GM19328 (cell line): ENCODE results near the gene SCTR.

Experiments
- ATAC-seq: cut with Tn5 transposase; IDR thresholded peaks from one replicate; pipeline ENCODE4 v1.9.1; 2021; ENCODE audit warnings: mild to moderate bottlenecking, moderate library complexity; ENCODE audit not compliant: unreplicated experiment

SCTR gene

DNA sequence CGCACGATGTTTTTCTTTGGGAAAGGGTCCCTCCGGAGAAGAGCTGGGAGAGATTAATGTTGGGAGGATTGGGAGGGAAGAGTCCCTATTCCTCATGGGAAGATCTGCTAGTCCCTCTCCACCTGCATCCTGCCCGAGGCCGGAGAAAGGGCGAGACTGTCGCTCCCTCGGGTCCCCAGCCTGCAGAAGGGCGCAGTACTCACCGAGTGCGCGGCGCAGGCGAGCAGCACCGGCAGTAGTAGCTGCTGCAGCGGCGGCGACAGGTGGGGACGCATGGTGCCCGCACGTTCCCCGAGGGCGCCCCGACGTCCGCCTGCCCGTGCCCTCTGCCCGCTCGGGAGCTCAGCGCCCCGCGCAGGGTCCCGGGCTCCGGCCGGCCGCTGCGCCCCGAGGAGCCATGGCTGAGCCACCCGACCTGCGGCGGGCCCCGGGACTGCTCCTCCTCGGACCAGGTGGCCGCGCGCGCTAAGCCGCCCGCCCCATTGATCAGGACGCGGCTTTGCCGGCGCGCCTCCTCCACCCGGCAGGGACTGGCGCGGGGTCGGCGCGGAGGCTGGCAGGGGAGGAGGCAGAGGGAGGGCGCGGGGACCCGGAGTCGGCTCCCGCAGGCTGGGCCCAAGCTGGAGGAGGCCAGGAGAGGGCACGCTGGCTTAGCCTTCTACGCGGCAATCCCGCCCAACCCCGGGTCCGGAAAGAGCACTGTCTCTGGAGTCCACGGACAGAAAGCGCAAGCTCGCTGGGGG is at the start of gene SCTR:
Gene SCTR, minus strand, starts transcription at position 532 of the 743 bp plus-strand sequence. Its CDS starts 257 bp downstream, at position 275.
- ATAC-seq = no peak

DNA sequence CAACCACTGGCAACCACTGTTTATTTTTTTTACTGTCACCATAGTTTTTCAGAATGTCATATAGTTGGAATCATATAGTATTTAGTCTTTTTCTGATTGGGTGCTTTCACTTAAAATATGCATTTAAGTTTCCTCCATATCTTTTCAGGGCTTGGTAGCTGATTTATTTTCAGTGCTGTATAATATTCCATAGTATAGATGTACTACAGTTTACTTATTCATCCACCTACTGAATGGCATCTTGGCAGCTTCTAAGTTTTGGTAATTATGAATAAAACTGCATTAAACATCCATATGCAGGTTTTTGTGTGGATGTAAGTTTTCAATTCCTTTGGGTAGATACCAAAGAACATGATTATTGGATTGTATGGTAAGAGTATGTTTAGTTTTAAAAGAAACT is 43.0 kb upstream of the SCTR start:
- ATAC-seq = no peak

GRCh38 chr2:119565481-119565880 is 41.2 kb upstream of the SCTR start:
- ATAC-seq = no peak

GRCh38 chr2:119553687-119554344 is 29.5 kb upstream of the SCTR start:
- no peak for ATAC-seq

DNA sequence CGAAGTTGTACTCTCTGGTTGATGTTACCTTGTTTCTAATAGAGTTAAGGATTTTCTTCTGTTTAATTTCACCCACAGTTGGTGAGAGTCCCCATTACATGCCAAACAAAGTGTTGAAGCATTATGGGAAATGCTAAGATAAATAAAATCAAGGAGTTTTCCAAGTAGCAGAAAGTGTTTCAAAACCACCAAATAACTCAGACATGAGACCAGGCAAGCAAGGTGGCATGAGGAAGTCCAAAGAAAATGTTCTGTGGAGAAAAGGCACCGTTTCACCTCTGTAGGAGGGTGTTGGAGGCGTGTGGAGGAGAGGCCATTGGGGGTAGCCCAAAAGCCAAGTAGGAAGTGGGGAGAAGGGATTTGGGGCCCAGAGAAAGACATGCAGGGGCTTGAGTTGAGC is 28.6 kb upstream of the SCTR start:
- ATAC-seq = no peak

DNA sequence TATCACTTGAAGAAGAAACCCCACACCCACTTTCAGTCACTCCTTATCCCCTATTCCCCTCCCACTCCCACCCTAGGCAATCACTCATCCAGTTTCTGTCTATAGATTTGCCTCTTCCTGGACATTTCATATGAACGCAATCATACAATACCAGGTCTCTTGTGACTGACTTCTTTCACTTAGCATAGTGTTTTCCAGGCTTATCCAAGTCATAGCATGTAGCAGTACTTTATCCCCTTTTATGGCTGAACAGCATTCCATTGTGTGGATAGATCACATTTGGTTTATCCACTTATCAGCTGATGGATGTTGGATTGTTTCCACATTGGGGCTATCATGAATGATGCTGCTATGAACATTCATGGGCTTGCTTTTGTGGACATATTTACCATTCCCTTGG is 26.6 kb upstream of the SCTR start:
- ATAC-seq = no peak

DNA sequence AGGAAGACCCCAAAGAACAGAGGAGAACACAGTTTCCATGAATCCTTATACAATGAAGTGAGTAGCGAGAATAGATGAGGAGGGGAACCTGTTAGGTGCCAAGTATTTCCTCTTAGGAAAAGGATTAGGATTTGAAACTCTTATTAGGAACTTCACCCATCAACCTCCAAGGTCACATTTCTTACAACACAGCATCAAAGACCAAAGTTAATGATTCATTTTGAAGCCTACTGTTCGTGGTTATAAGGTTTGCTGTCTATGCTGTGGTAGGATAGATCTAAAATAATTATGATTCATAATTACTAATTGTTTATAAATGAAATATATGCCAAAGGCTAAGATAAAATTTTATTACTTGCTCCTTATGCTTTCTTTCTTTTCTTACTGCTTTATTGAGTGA is 26.1 kb upstream of the SCTR start:
- ATAC-seq = no peak

GRCh38 chr2:119549241-119549640 is 25.0 kb upstream of the SCTR start:
- no peak for ATAC-seq

DNA sequence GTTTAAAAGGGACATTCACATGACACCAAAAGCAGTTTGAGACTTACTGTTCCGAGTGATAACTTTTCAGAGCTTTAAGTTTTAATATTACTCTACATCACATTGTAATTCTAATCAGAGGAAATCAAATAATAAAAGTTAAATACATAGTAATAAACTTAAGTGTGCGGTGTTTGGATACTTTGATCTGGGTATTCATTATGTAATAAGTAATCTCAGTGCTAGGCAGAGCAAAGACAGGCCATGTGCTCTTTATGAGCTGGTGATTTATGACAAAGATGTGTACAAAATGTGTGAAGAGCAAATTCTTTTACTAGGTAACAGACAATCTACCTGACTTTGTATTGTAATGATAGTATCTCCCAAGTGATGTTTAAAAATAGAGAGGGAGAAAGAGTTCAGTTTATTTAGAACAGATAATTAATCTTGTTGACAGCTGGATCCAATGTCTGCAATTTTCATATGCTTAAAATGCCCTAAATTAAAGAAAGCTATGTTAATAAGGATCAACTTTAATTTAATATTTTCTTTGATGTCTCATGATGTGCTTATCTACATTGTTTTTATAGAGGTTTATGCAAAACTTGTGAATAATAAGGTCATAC is 24.3 kb upstream of the SCTR start:
- no peak for ATAC-seq

GRCh38 chr2:119546447-119546767 is 22.1 kb upstream of the SCTR start:
- no peak for ATAC-seq

DNA sequence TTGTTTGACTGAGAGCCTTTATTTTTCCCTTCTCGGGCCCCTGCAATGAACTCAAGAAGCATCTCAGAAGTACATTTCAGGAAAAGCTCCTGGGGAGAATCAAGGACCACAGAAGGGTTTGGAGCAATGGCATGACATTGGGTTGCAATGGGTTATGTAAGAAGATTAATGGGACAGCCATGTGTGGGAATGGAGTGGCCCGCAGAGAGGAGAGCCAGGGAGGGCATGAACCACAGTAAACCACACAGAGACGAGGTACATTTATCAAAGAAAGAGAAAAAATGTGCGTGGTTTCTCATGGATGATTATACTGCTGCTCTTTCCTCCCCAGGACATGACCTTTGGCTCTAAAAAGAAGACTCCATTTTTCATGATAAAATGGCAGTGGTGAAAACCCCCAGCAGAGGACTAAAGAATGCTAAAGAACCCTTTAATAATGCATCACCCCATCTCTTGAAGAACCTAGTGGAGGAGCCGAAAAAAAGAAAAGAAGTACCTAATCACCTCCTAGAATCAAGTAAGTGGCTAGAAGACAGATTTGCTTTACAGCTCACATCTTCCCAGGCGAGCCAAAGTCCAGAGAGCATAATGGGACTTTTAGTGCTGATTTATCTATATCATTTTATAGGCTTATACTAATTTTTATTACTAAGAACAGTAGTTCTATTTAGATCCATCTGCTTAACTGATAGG is 21.6 kb upstream of the SCTR start:
- no peak for ATAC-seq

- ATAC-seq = no peak
Measured at GRCh38 chr2:119544939-119545475, 20.7 kb upstream of the SCTR start.

DNA sequence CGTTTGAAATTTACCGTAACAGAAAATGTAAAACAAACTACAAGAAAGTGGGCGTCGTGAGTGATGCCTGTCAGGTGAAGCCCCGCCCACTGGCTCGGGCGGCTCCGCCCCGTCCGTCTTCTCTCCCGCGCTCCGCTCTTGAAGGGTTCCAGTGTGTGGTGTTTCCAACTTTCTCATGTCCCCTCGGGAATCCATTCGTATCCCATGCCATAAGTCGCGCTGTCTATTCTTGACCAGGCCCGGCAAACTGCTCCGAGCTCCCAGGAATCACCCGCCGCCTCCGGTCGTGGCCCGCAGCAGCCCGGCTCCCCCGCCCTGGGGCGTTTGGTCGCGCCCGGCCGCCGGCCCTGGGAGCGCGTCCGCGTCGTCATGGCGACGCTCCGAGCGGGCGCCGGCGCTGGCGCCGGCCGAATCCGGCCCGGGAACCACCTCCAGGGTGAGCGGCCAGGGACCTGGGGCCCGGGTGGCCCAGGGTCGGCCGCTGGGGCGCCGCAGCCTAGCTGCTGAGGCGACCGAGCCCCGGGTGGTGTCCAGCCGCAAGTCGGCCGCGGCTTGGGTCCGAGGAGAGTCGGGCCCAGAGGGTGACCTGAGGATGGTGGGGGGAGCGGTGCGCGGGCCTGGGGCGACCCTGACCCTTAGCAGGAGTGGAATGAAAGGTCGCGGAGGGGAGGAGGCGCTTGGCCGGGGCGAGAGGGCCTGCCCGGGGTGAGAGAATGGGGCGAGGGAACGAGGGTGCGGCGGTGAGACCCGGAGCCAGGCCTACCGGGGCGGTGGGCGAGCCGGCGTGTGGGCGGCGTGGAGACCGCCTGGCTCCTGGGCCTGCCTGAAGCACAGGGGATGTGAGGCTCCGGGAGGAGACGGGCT is 20.0 kb upstream of the SCTR start, which contains the start of gene CFAP221:
Gene CFAP221, plus strand, starts transcription at position 375 of the 864 bp plus-strand sequence. CDS start 1,683 bp downstream, outside the sequence.
- peak; percentile 70 for ATAC-seq

GRCh38 chr2:119541476-119541875 is 17.2 kb upstream of the SCTR start:
- no peak for ATAC-seq

DNA sequence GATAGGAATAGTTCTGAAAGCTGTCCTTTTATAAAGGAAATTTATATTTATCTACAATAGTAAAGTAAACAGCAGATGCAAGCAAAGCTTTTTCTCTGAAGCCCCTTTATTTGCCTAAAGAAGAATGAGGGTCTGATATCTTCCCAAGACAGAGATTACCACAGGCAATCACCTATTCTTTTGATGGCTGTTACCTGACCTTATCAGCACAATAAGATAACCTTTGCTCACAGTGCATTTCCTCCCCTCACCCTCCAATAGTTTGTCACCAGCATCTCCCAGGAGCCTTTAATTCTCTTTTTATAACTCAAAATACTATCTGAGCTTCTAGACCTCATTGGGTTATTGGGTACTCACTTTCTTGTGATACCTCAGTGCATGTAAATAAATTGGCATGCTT is 13.5 kb upstream of the SCTR start:
- ATAC-seq = no peak

DNA sequence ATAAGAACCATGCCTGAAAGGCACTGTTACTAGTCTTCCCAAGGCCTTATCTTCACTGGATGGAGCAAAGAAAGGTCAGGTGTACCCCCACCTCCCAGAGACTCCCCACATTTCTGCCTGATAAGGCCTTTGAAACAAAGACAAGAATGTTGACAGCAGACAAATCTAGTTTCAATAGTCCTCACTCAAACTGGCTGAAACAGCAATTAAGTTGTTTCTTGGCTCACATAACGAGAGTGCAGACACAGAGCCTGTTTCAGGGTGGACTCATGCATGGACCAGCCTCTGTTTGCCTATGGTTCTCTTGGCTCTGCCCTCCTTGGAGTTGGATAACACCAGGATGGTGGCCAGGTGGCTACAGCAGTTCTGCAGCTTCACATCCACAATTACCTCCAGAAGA is 12.4 kb upstream of the SCTR start:
- no peak for ATAC-seq

DNA sequence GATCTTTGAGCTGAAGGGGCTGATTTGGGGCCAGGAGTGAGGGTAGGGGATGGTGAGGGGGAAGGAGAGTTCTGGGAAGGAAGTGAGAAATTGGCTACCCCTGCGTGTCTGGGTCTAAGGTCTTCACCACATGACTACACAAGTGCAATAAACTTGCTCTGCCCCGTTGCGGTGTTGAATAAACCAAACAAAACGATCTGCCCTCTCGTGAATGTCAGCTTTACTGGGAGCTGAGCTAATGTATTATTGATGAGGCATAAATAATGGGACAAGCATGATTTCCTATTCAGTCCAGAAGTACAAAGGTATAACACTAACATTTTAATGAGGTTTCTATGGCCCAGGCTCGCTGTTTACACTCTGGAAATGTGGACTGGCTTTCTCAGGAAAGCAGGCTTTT is 11.9 kb upstream of the SCTR start:
- ATAC-seq = no peak

DNA sequence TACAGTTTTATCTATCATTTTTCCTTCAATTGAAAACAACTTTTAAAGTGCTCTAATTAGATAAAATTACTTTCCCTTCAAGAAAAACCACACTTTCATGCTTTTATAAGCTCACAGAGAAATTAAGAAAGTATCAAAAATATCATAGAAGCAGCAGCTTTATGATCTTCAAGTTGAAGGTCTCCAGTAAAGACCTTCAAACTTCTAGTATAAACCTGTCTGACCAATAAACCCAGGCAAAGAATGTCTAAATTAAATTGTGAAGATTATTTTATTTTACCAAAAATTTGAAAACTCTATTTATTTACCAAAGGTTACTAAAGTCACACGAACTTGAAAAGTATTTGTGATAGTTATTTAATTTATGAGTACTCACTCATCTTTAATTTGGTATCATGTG is 9.3 kb upstream of the SCTR start:
- no peak for ATAC-seq

GRCh38 chr2:119531292-119531691 is 7.0 kb upstream of the SCTR start:
- no peak for ATAC-seq

GRCh38 chr2:119527999-119528398 is 3.7 kb upstream of the SCTR start:
- ATAC-seq = no peak
